ENCODE measurements around the gene RGPD8. TPM values are rescaled to one million over a fixed set of nuclear protein-coding genes. Genes with fewer than 3 reads are reported as not detected.

Gene RGPD8
- polyA plus RNA-seq, 1 of the 3 experiments (the other 2 are of a cell fraction) = 0.76 TPM

- Histone ChIP-seq H4K20me1 (ENCODE audit: insufficient read depth) (no peaks in the 10 kb centered on the region), H3K4me2 (no peak overlapping the region), H3K4me3 (ENCODE audit: low read depth in 2 of 2, low read length in 1 of 2) (no peak overlapping the region), H3K36me3 (replicated peaks in 1 of 2; ENCODE audit: control insufficient read depth in 1 of 2, insufficient read depth in 2 of 2, low read length in 1 of 2) (no peaks in the 10 kb centered on the region), H3K79me2 (ENCODE audit: insufficient read depth) (no peaks in the 10 kb centered on the region), H2AFZ (ENCODE audit: low read depth) (no peak overlapping the region), H3K27me3 (ENCODE audit: insufficient read depth) (no peaks in the 10 kb centered on the region), H3F3A (replicated peaks; ENCODE audit: insufficient read depth) (no peaks in the 10 kb centered on the region), H3K9me3 (no peaks in the 10 kb centered on the region), H3K9me2 (no peaks in the 10 kb centered on the region), H3K27ac (ENCODE audit: low read depth in 2 of 2, low read length in 1 of 2) (no peak overlapping the region), H3K9ac (no peak overlapping the region), H3K4me1 (ENCODE audit: control insufficient read depth in 1 of 2, insufficient read depth in 2 of 2, low read depth in 1 of 2, low read length in 1 of 2) (no peaks in the 10 kb centered on the region; a peak in 1 of 4 replicates)
- ChIA-PET POLR2A (no interaction called here), CTCF (no interaction called here)
- TF ChIP-seq USF2 (IDR thresholded peaks at IDR 0.05; ENCODE audit: borderline replicate concordance, low read depth, low read length) (no peak), SIN3A (IDR thresholded peaks at IDR 0.05; ENCODE audit: borderline replicate concordance, low read depth, low read length) (no peak), EP300 (IDR thresholded peaks at IDR 0.05; ENCODE audit: borderline replicate concordance in 1 of 2, low read depth in 1 of 2, low read length in 1 of 2) (no peak), SMC3 (IDR thresholded peaks at IDR 0.05; ENCODE audit: low read depth, low read length) (no peak), ELF1 (IDR thresholded peaks at IDR 0.05) (no peak), MXI1 (IDR thresholded peaks at IDR 0.05; ENCODE audit: low read depth, low read length) (no peak), FOXJ3 (CRISPR knock-in tag; IDR thresholded peaks at IDR 0.05) (no peak), FOSL2 (IDR thresholded peaks at IDR 0.05; ENCODE audit: borderline replicate concordance, low read depth) (no peak), RAD21 (IDR thresholded peaks at IDR 0.05; ENCODE audit: low read length) (no peak)
- 68% methylated on average over 2 of the region's 2 CpGs for WGBS (ENCODE audit: low lambda C conversion rate)
- DNase-seq = no peak
These were observed 91.3 kb downstream of the RGPD8 start for GRCh38 chr2:112342067-112342550.

GRCh38 chr2:112340475-112341267 is 92.8 kb downstream of the RGPD8 start:
- H3K4me2 ChIP-seq = no peak overlapping the region
- CTCF ChIA-PET = no interaction called here
- WGBS (ENCODE audit: low lambda C conversion rate) = 81% methylated on average over 9 of the region's 9 CpGs
- H4K20me1 ChIP-seq (ENCODE audit: insufficient read depth) = no peaks in the 10 kb centered on the region
- no peak overlapping the region for H3K27ac ChIP-seq (ENCODE audit: low read depth in 2 of 2, low read length in 1 of 2)
- H3F3A ChIP-seq (replicated peaks; ENCODE audit: insufficient read depth) = no peaks in the 10 kb centered on the region
- H3K9me2 ChIP-seq = no peaks in the 10 kb centered on the region
- DNase-seq = no peak
- no peaks in the 10 kb centered on the region; a peak in 1 of 4 replicates for H3K4me1 ChIP-seq (ENCODE audit: control insufficient read depth in 1 of 2, insufficient read depth in 2 of 2, low read depth in 1 of 2, low read length in 1 of 2)
- H3K4me3 ChIP-seq (ENCODE audit: low read depth in 2 of 2, low read length in 1 of 2) = no peak overlapping the region
- no peaks in the 10 kb centered on the region for H3K27me3 ChIP-seq (ENCODE audit: insufficient read depth)
- no peaks in the 10 kb centered on the region for H3K9me3 ChIP-seq
- no peak overlapping the region for H2AFZ ChIP-seq (ENCODE audit: low read depth)
- H3K36me3 ChIP-seq (replicated peaks in 1 of 2; ENCODE audit: control insufficient read depth in 1 of 2, insufficient read depth in 2 of 2, low read length in 1 of 2) = no peaks in the 10 kb centered on the region
- no peak for TF ChIP-seq JUND (IDR thresholded peaks at IDR 0.05)
- no peak for TF ChIP-seq MXI1 (IDR thresholded peaks at IDR 0.05; ENCODE audit: low read depth, low read length)
- TF ChIP-seq NRF1 (IDR thresholded peaks at IDR 0.05; ENCODE audit: low read depth, low read length) = no peak
- no peak for TF ChIP-seq GATA2 (CRISPR knock-in tag; IDR thresholded peaks at IDR 0.05)
- H3K79me2 ChIP-seq (ENCODE audit: insufficient read depth) = no peaks in the 10 kb centered on the region
- POLR2A ChIA-PET = no interaction called here
- no peak overlapping the region for H3K9ac ChIP-seq
